Measurements from ENCODE around the gene IRF2BP1. TPM values are rescaled to one million over a fixed set of nuclear protein-coding genes. Genes with fewer than 3 reads are reported as not detected.
A peak's percentile ranks its signal among the peaks of the same experiment; 100 is the strongest.
"Not testable (repeated sequence)": the region's sequence is repeated elsewhere in the genome, so short reads cannot be mapped to it uniquely, and the experiment has no call there.

The IRF2BP1 gene
- polyA plus RNA-seq, 10 donors = 10.2 to 19.7 (median 13.3) TPM

GRCh38 chr19:45883586-45883880 lies 2.4 kb downstream of the IRF2BP1 start:
- no peak for DNase-seq

GRCh38 chr19:45882652-45883585 lies 3.0 kb downstream of the IRF2BP1 start:
- peak; percentile 64 to 87 (median 84) for DNase-seq

- DNase-seq = no peak
Measured at GRCh38 chr19:45881909-45882528, 3.9 kb downstream of the IRF2BP1 start.

GRCh38 chr19:45881082-45881908 lies 4.6 kb downstream of the IRF2BP1 start:
- DNase-seq = no peak

- no peak for DNase-seq
Measured at GRCh38 chr19:45879971-45880370, 6.0 kb downstream of the IRF2BP1 start.

GRCh38 chr19:45879055-45879454 lies 6.9 kb downstream of the IRF2BP1 start:
- DNase-seq = no peak

- no peak for DNase-seq
Measured at GRCh38 chr19:45878043-45878794, 7.7 kb downstream of the IRF2BP1 start.

GRCh38 chr19:45876411-45877197 lies 9.3 kb downstream of the IRF2BP1 start:
- DNase-seq = peak; percentile 33 to 82 (median 57)

GRCh38 chr19:45876161-45876410 lies 9.9 kb downstream of the IRF2BP1 start:
- DNase-seq = no peak

- DNase-seq = no peak
Measured at GRCh38 chr19:45874620-45874966, 11.3 kb downstream of the IRF2BP1 start.

- no peak for DNase-seq
Measured at GRCh38 chr19:45873219-45873772, 12.6 kb downstream of the IRF2BP1 start.

GRCh38 chr19:45872095-45872919 lies 13.6 kb downstream of the IRF2BP1 start:
- DNase-seq = no peak

GRCh38 chr19:45870798-45871197 lies 15.1 kb downstream of the IRF2BP1 start:
- DNase-seq = no peak

GRCh38 chr19:45867241-45867640 lies 18.7 kb downstream of the IRF2BP1 start:
- not testable (repeated sequence) for DNase-seq

- no peak for DNase-seq
Measured at GRCh38 chr19:45866400-45867176, 19.4 kb downstream of the IRF2BP1 start.

- DNase-seq = no peak
Measured at GRCh38 chr19:45865269-45865948, 20.5 kb downstream of the IRF2BP1 start.

GRCh38 chr19:45864629-45865082 lies 21.3 kb downstream of the IRF2BP1 start:
- no peak for DNase-seq

GRCh38 chr19:45863840-45864628 lies 21.9 kb downstream of the IRF2BP1 start, which contains the start of gene FOXA3:
Gene FOXA3 (plus strand): TSS chr19:45864326. CDS start chr19:45864457, 131 bp downstream.
- DNase-seq = no peak
